IMR-90 (cell line): ENCODE results near the gene CCDC60.

Source experiments
- CEBPB ChIP-seq: IDR thresholded peaks from 2 replicates; pipeline ENCODE4 v1.6.1; 2012; ENCODE audit warnings: low read depth, low read length, improper control_type of control experiment
- FOS ChIP-seq: fragments of 150-350 bp; IDR thresholded peaks from 2 replicates; pipeline ENCODE4 v1.6.1; 2016; ENCODE audit warnings: low read depth, low read length
- TF ChIP-seq, protein P1 (sequence below): conservative IDR thresholded peaks from 2 replicates; pipeline ENCODE4 v1.5.1; 2012; ENCODE audit warnings: mild to moderate bottlenecking, low read depth, low read length, improper control_type of control experiment

DNA sequence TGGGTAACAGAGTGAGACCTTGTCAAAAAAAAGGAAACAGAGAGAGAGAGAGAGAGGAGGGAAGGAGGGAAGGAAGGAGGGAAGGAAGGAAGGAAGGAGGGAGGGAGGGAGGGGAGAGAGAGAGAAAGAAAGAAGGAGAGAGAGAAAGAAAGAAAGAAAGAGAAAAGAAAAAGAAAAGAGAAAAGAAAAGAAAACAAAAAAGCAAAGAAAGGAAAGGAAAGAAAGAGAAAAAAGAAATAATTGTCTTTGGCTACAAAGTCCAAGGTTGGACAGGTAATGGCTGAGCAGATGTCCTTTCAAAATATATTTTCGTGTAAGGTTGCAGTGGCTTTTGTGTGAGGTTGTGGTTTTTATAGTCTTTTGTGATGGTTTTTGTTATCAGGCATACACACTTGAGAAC is 21.6 kb upstream of the CCDC60 start:
- TF ChIP-seq, protein P1, sequence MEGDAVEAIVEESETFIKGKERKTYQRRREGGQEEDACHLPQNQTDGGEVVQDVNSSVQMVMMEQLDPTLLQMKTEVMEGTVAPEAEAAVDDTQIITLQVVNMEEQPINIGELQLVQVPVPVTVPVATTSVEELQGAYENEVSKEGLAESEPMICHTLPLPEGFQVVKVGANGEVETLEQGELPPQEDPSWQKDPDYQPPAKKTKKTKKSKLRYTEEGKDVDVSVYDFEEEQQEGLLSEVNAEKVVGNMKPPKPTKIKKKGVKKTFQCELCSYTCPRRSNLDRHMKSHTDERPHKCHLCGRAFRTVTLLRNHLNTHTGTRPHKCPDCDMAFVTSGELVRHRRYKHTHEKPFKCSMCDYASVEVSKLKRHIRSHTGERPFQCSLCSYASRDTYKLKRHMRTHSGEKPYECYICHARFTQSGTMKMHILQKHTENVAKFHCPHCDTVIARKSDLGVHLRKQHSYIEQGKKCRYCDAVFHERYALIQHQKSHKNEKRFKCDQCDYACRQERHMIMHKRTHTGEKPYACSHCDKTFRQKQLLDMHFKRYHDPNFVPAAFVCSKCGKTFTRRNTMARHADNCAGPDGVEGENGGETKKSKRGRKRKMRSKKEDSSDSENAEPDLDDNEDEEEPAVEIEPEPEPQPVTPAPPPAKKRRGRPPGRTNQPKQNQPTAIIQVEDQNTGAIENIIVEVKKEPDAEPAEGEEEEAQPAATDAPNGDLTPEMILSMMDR: no peak
- TF ChIP-seq FOS (no peak), CEBPB (no peak)
